GM18502 (cell line): ENCODE data around the gene AGA.

Experiments used
- ATAC-seq: cut with Tn5 transposase; IDR thresholded peaks from one replicate; pipeline ENCODE4 v1.9.1; 2021; ENCODE audit warnings: mild to moderate bottlenecking; ENCODE audit not compliant: unreplicated experiment, poor library complexity

The AGA gene

DNA sequence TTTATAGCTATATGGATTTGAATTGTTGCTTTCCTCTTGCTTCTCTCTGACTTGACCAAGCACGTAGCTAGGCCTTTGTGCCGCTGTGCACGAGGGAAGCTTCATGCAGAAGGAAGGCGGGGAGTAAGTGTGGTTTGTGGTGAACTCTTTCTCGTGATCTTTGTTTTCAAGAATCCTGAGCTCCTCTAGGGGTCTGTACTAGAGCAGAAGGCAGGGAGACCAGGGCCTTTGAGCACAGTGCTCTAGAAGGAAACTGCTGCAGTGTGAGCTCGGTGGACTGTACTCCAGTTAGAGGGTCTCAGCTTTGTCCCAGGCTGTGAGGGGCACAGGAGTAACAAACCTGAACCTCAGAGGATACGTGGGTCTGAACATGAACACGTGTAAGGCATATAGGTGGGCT lies 49.0 kb downstream of the AGA start:
- no peak for ATAC-seq

DNA sequence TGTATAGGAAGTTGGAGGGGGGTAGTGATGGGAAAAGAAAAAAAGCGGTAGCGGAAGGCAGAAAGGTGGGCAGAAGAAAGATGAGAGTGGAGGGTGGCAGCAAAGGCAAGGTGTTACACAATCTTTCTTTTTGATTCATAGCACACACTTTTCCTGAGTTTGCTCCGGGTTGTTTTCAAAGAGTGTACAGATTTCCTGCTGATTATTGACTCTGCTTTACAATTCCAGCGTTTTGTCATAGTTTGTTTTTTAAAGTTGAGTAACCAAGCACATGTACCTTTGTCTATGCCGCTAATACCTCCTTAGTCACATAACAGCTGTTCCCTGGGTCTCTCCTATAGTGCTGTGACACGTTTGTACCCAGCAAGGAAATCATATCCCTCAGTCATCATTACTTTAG lies 50.3 kb downstream of the AGA start:
- no peak for ATAC-seq

DNA sequence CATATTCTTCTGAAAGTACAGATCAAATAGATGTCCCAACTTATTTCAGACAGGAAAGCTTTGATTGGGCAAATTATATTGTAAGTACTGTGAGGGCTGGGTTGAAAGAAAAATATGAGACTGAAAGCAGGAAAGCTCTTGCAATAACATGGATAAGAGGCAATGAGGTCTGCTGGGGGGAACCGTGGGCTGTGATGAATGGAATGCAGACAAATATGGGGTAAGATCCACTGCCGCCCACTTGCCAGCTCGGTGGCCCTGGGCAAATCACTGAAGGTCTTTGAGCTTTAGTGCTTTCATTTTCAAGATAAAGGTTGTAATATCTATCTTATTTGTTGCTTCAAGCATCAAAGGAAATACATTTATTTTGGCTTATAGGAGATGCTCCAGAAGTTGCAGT lies 51.0 kb downstream of the AGA start:
- ATAC-seq: no peak

DNA sequence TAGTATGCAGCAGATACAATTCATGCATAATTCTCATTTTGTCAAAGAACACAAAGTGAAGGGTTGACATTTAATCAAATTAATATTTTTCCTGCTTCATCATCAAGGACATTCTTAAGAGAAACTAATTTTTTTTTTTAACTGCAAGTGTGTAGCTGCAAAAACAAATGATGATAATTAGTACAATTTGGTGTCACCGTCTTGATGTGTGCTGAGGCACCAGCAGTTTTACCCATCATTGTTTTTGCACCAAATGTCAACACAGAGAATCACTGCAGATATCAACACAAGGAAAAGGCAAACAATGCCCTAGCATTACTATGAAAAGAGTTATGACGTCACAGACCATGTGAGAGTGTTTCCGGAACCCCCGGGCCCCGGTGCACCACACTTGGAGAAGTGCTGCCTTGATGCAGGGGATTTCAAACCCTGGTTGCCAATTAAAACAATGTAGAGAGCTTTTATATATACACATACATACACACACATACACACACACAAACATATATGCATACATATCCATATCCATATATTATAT lies 55.9 kb downstream of the AGA start:
- ATAC-seq: no peak

DNA sequence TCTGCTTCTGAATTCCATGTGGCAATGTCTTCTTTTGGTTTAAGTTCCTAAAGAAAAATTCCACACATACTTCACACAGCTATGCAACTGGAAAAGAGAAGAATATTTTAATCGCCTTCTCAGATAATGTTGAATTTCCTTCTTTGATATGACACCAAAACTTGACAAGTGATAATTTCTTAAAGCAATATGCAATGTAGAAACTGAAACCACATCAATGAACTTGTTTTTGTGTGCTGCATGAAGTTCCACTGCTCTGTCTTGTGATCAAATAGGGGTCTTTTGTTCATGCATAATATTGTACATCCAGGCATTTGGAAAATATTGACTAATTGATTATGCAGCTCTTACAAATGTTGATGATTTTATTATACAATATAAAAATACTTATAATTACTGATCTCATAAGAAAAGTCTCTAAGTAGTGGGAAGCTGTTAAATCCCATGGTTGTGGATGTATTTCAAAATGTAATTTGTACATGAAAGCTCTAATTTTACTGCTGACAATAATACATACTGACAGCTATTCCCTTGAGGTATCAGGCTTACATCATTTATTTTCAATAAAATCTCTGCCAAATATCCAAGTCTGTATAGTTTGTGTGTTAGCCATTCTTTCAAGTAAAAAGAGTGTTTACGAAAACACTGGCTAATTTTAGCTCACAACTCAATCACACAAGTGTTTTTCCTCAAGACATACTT lies 56.5 kb downstream of the AGA start:
- no peak for ATAC-seq

DNA sequence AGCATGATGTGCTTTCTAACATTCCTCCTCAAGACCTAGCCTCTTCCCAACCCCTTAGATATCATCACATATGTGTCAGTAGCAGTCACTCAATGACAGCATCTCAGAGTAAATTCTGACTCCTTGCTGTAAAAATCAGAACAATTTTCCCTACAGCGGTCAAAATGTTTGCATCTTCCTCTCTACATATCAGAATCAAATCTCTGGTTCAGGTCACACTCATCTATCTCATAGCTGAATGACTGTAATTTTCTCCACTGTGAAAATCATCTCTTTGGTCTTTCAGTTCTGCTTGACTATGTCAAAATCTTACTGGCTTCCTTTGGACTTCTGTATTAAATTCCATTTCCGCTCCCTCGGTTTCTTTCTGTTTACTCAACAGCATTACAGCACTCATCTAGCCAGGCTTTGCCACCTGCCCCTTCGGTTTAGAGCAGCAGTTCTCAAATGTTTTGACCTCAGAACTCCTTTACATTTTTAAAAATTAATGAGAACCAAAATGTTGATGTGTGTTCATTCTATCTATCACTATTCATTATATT lies 57.3 kb downstream of the AGA start:
- ATAC-seq: no peak

DNA sequence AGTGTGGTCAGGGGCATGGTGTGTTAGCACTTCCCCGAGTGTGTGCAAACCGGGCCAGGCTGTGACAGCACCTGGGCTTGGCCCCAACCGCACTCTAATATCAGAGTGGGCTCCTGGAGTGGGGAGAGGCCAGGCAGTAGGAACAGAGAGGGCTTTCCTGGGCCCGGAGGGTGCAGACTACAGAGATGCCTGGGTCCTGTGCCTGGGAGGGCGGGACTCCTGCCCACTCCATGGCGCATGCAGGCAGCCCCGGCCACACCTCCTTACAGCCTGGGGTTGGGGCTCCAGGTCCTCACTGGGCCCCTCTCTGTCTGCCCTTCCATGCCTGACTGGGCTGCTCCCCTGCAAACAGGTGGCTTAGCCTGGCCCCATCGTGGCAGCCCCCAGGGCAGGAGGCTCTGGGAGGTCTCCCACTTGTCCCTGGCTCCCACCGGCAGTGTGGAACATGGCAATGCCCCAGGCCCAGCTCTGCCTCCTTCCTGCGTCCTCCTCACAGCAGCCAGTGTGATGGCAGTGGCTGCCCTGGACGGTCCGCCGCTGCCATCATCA lies 60.4 kb downstream of the AGA start:
- ATAC-seq: no peak
